GM23338 (cell line): ENCODE measurements around the gene ACSM6. TPM values are rescaled to one million over a fixed set of nuclear protein-coding genes. Genes with fewer than 3 reads are reported as not detected.

Experiments
- ATAC-seq: fragments of 200-7000 bp; cut with Tn5 transposase; 3 replicates; pipeline ENCODE4 v1.9.1; 2020
- DNase-seq: peaks from one replicate; pipeline ENCODE4 v3.0.0-alpha.2; 2015; ENCODE audit warnings: low spot score
- H2AFZ ChIP-seq: fragments of 200-600 bp; sonication (generic); 2 replicates; pipeline ENCODE4 v1.8.0; 2016; ENCODE audit warnings: antibody characterized with exemption, mild to moderate bottlenecking, moderate library complexity
- H3F3A ChIP-seq: fragments of 200-600 bp; sonication (generic); replicated peaks from 2 replicates; pipeline ENCODE4 v1.8.0; 2017; ENCODE audit warnings: antibody characterized with exemption, mixed run types, low read depth
- H3K27ac ChIP-seq: fragments of 200-600 bp; sonication (generic); 2 replicates; pipeline ENCODE4 v1.6.1; 2016; ENCODE audit warnings: low read depth
- H3K27me3 ChIP-seq: fragments of 200-600 bp; sonication (generic); 2 replicates; pipeline ENCODE4 v1.8.0; 2016; ENCODE audit warnings: mild to moderate bottlenecking, mixed run types, moderate library complexity; ENCODE audit not compliant: insufficient read depth
- H3K36me3 ChIP-seq: fragments of 200-600 bp; sonication (generic); 2 replicates; pipeline ENCODE4 v1.8.0; 2016; ENCODE audit warnings: mild to moderate bottlenecking; ENCODE audit not compliant: insufficient read depth
- H3K4me1 ChIP-seq: fragments of 200-600 bp; sonication (generic); 2 replicates; pipeline ENCODE4 v1.8.0; 2016; ENCODE audit warnings: mild to moderate bottlenecking, moderate library complexity; ENCODE audit not compliant: insufficient read depth
- H3K4me2 ChIP-seq: fragments of 200-600 bp; sonication (generic); 2 replicates; pipeline ENCODE4 v1.7.1; 2017; ENCODE audit warnings: mixed run types
- H3K4me3 ChIP-seq: fragments of 200-600 bp; sonication (generic); 2 replicates; pipeline ENCODE4 v1.6.1; 2016; ENCODE audit warnings: mixed run types
- H3K79me2 ChIP-seq: fragments of 200-600 bp; sonication (generic); replicated peaks from 2 replicates; pipeline ENCODE4 v1.8.0; 2017; ENCODE audit warnings: mild to moderate bottlenecking; ENCODE audit not compliant: insufficient read depth
- H3K9me2 ChIP-seq: fragments of 200-600 bp; sonication (generic); 2 replicates; pipeline ENCODE4 v1.8.0; 2017; ENCODE audit not compliant: insufficient read depth
- H4K20me1 ChIP-seq: fragments of 200-600 bp; sonication (generic); replicated peaks from 2 replicates; pipeline ENCODE4 v1.8.0; 2017; ENCODE audit warnings: mild to moderate bottlenecking; ENCODE audit not compliant: insufficient read depth
- H3K27ac Mint-ChIP-seq: 2 replicates; pipeline ENCODE4 v1.8.0; 2020; ENCODE audit warnings: inconsistent platforms, mild to moderate bottlenecking, moderate library complexity, mixed read lengths
- H3K27me3 Mint-ChIP-seq: 3 replicates; pipeline ENCODE4 v1.8.0; 2022; ENCODE audit warnings: low read depth, mild to moderate bottlenecking, moderate library complexity, mixed read lengths, inconsistent platforms; ENCODE audit not compliant: insufficient read depth, poor library complexity
- H3K36me3 Mint-ChIP-seq: 3 replicates; pipeline ENCODE4 v1.8.0; 2021; ENCODE audit warnings: low read depth, mild to moderate bottlenecking, inconsistent platforms, moderate library complexity, mixed read lengths
- H3K4me1 Mint-ChIP-seq: 3 replicates; pipeline ENCODE4 v1.8.0; 2020; ENCODE audit warnings: mild to moderate bottlenecking, inconsistent platforms, mixed read lengths
- H3K4me3 Mint-ChIP-seq: 3 replicates; pipeline ENCODE4 v1.8.0; 2021; ENCODE audit warnings: moderate library complexity, mild to moderate bottlenecking, inconsistent platforms, mixed read lengths
- H3K9me3 Mint-ChIP-seq: 3 replicates; pipeline ENCODE4 v1.8.0; 2020; ENCODE audit warnings: moderate library complexity, mild to moderate bottlenecking, inconsistent platforms, mixed read lengths
- CREB1 ChIP-seq: fragments of 250-450 bp; sonication (Bioruptor Pico); IDR thresholded peaks from 2 replicates; pipeline ENCODE4 v1.5.0; 2020; ENCODE audit warnings: low read depth, mild to moderate bottlenecking, moderate library complexity
- CTCF ChIP-seq, 2 experiments: fragments of 200-600 bp in 1 of 2; sonication (generic) in 1 of 2; conservative IDR thresholded peaks; 2 replicates each; pipeline versions ENCODE4 v1.5.1 to v1.6.1; 2016 to 2017; ENCODE audit warnings: antibody characterized with exemption in 2 of 2, low read depth in 2 of 2, mild to moderate bottlenecking in 2 of 2, moderate library complexity in 1 of 2
- ETS1 ChIP-seq: IDR thresholded peaks from 2 replicates; pipeline ENCODE4 v1.6.1; 2016; ENCODE audit warnings: antibody characterized with exemption
- EZH2 ChIP-seq: fragments of 200-600 bp; sonication (generic); IDR thresholded peaks from one replicate; pipeline ENCODE4 v1.8.0; 2017; ENCODE audit warnings: antibody characterized with exemption, mild to moderate bottlenecking, low read depth; ENCODE audit not compliant: unreplicated experiment
- EZH2phosphoT487 ChIP-seq: fragments of 200-600 bp; sonication (generic); IDR thresholded peaks from one replicate; pipeline ENCODE4 v1.8.1; 2018; ENCODE audit warnings: antibody characterized with exemption; ENCODE audit not compliant: unreplicated experiment
- JUNB ChIP-seq: IDR thresholded peaks from one replicate; pipeline ENCODE4 v1.6.1; 2016; ENCODE audit warnings: antibody characterized with exemption; ENCODE audit not compliant: unreplicated experiment
- POLR2AphosphoS5 ChIP-seq: IDR thresholded peaks from 2 replicates; pipeline ENCODE4 v1.6.1; 2016; ENCODE audit warnings: antibody characterized with exemption, low read depth
- REST ChIP-seq: IDR thresholded peaks from one replicate; pipeline ENCODE4 v1.6.1; 2018; ENCODE audit warnings: antibody characterized with exemption; ENCODE audit not compliant: unreplicated experiment
- STAT1 ChIP-seq: IDR thresholded peaks from one replicate; pipeline ENCODE4 v1.6.1; 2016; ENCODE audit warnings: antibody characterized with exemption; ENCODE audit not compliant: unreplicated experiment
- ZNF114 ChIP-seq: fragments of 250-450 bp; sonication (Bioruptor Pico); IDR thresholded peaks from 2 replicates; pipeline ENCODE4 v1.5.0; 2020; ENCODE audit warnings: mild to moderate bottlenecking, moderate library complexity
- ZNF331 ChIP-seq: fragments of 250-450 bp; sonication (Bioruptor Pico); IDR thresholded peaks from 2 replicates; pipeline ENCODE4 v1.5.0; 2020; ENCODE audit warnings: low read depth, mild to moderate bottlenecking, moderate library complexity
- polyA plus RNA-seq: library from polyadenylated mRNA; unstranded; fragments of >200 nt; fragmentation: Nextera tagmentation; extraction: Ambion mirVana; gene quantifications from 2 replicates; pipeline ENCODE4 v1.2.1, GENCODE V29; 2016
- total RNA-seq: library from RNA; depleted of rRNA; stranded (reverse); fragments of >200 nt; shearing (Covaris generic); gene quantifications from 2 replicates; pipeline ENCODE4 v1.2.3, GENCODE V29; 2014

ACSM6 gene
- total and polyA plus RNA-seq, 2 experiments from 2014 or later, result 0.65 TPM; not detected in 1

GRCh38 chr10:95188593-95188992 lies 5.4 kb upstream of the ACSM6 start:
- peaks cover 12% of the 10 kb centered on the region for H3K9me2 ChIP-seq
- Mint-ChIP-seq H3K27ac (no peak overlapping the region), H3K4me3 (no peak overlapping the region), H3K36me3 (no peaks in the 10 kb centered on the region), H3K9me3 (no peaks in the 10 kb centered on the region; the same call in 2 of the 3 replicates), H3K27me3 (peaks cover 7% of the 10 kb centered on the region), H3K4me1 (peaks cover 4% of the 10 kb centered on the region; the same call in 2 of the 3 replicates)
- no peak overlapping the region for H3K4me2 ChIP-seq
- H3K36me3 ChIP-seq, result no peaks in the 10 kb centered on the region
- no peaks in the 10 kb centered on the region for H4K20me1 ChIP-seq
- TF ChIP-seq EZH2phosphoT487, result no peak
- no peak for TF ChIP-seq CTCF (conservative IDR thresholded peaks at IDR 0.05; ENCODE audit: low read depth in 2 of 2)
- no peak for TF ChIP-seq ETS1
- TF ChIP-seq STAT1, result no peak
- no peak for TF ChIP-seq REST
- H2AFZ ChIP-seq, result no peak overlapping the region
- H3F3A ChIP-seq, result no peaks in the 10 kb centered on the region
- no peaks in the 10 kb centered on the region for H3K27me3 ChIP-seq
- DNase-seq (no peak), ATAC-seq (no peak)
- H3K4me3 ChIP-seq, result no peak overlapping the region
- H3K27ac ChIP-seq, result no peak overlapping the region
- H3K4me1 ChIP-seq, result no peaks in the 10 kb centered on the region; the same call in 1 of the 2 replicates
- no peaks in the 10 kb centered on the region for H3K79me2 ChIP-seq

GRCh38 chr10:95196046-95196445 lies 2.0 kb downstream of the ACSM6 start:
- Histone ChIP-seq H3K4me3 (no peak overlapping the region), H3K4me2 (no peak overlapping the region), H3K9me2 (peaks cover 12% of the 10 kb centered on the region), H3K4me1 (peaks cover 6% of the 10 kb centered on the region; the same call in 1 of the 2 replicates), H3K27me3 (no peaks in the 10 kb centered on the region), H3F3A (no peaks in the 10 kb centered on the region), H4K20me1 (no peaks in the 10 kb centered on the region), H3K27ac (no peak overlapping the region), H2AFZ (no peak overlapping the region), H3K79me2 (no peaks in the 10 kb centered on the region), H3K36me3 (no peaks in the 10 kb centered on the region)
- Mint-ChIP-seq H3K4me1 (peaks cover 17% of the 10 kb centered on the region), H3K4me3 (no peak overlapping the region), H3K27me3 (peaks cover 4% of the 10 kb centered on the region), H3K36me3 (peaks cover 8% of the 10 kb centered on the region; the same call in 2 of the 3 replicates), H3K9me3 (peaks cover 5% of the 10 kb centered on the region; the same call in 2 of the 3 replicates), H3K27ac (no peak overlapping the region)
- DNase-seq (peak; percentile 60), ATAC-seq (peak; percentile 98)
- TF ChIP-seq JUNB (no peak), ZNF331 (no peak), EZH2 (no peak), STAT1 (no peak), POLR2AphosphoS5 (no peak), CREB1 (CRISPR knock-in tag) (no peak), REST (no peak), ZNF114 (CRISPR knock-in tag) (no peak), EZH2phosphoT487 (no peak), ETS1 (no peak)
